Calu3 (cell line): ENCODE measurements around the gene VN1R2. TPM values are rescaled to one million over a fixed set of nuclear protein-coding genes. Genes with fewer than 3 reads are reported as not detected.
"Not testable (repeated sequence)": the region's sequence is repeated elsewhere in the genome, so short reads cannot be mapped to it uniquely, and the experiment has no call there.

Source experiments
- BruUV-seq: library from RNA; stranded (reverse); fragments of 400-500 nt; replicated peaks from 2 replicates; lab custom pipeline; 2021; lab: Mats Ljungman, UMichigan
- CTCF ChIA-PET: fragments of 300-600 bp; sonication (Branson Sonifier 250); formaldehyde crosslinking; loops from one replicate; lab custom pipeline; 2022; ENCODE audit warnings: antibody characterized with exemption; lab: Charles Lee
- DNase-seq: peaks from one replicate; pipeline ENCODE4 v3.0.0; 2022
- H3K27ac Mint-ChIP-seq: one replicate; pipeline ENCODE4 v1.8.0; 2022; ENCODE audit warnings: mixed read lengths; ENCODE audit not compliant: unreplicated experiment
- H3K27me3 Mint-ChIP-seq: one replicate; pipeline ENCODE4 v1.8.0; 2022; ENCODE audit warnings: mixed read lengths; ENCODE audit not compliant: unreplicated experiment
- H3K36me3 Mint-ChIP-seq: one replicate; pipeline ENCODE4 v1.8.0; 2022; ENCODE audit warnings: mild to moderate bottlenecking, moderate library complexity, mixed read lengths; ENCODE audit not compliant: insufficient read depth, unreplicated experiment
- H3K4me1 Mint-ChIP-seq: one replicate; pipeline ENCODE4 v1.8.0; 2022; ENCODE audit warnings: mild to moderate bottlenecking, low read depth, mixed read lengths; ENCODE audit not compliant: unreplicated experiment
- H3K4me3 Mint-ChIP-seq: one replicate; pipeline ENCODE4 v1.8.0; 2022; ENCODE audit warnings: mild to moderate bottlenecking, low read depth, moderate library complexity, mixed read lengths; ENCODE audit not compliant: unreplicated experiment
- H3K9me3 Mint-ChIP-seq: one replicate; pipeline ENCODE4 v1.8.0; 2022; ENCODE audit warnings: low read depth, mixed read lengths; ENCODE audit not compliant: unreplicated experiment
- intact Hi-C: fragments of 100-400 bp; cut with micrococcal nuclease; formaldehyde crosslinking; loops from one replicate; pipeline ENCODE4 v1.10.0; 2022; ENCODE audit not compliant: unreplicated experiment
- total RNA-seq: library from RNA; stranded (reverse); gene quantifications from 2 replicates; pipeline ENCODE4 v1.2.3, GENCODE V29; 2022
- TF ChIP-seq, protein P1 (sequence below): fragments of 200-600 bp; IDR thresholded peaks from one replicate; pipeline ENCODE4 v1.8.0; 2022; ENCODE audit warnings: antibody characterized with exemption; ENCODE audit not compliant: unreplicated experiment

VN1R2 gene
- total RNA-seq, 1 experiment from 2014 or later = not detected

DNA sequence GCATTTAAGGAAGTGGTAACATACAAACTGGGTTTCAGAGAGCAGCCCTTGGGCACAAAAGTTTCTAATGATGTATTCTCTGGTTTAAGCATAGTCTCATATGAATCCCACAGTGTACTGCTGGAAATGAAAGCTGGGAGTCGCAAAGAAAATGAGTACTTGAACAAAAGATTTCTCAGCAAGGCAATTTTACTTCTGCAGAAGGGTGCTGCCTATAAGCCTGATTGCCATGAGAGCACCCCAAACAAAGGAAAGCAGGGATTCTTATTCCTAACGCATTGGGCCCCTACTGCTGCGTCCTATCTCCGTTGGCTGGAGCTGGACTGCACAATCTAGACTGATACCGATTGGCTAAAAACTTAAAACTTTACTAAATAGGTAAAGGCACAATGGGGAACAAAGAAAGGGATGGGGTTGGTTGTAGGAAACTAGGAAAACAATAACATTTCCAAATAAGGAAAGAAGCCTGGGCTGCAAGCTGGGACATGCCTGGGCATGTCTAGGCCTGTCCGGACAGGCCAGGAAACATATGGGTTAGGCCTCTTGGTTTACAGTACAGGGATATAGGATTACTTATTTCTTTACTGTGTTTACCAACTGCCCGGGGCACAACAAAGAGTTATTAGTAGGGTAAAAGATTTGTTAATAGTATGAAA, 36.8 kb downstream of the VN1R2 start:
- BruUV-seq = no TSS peak
- H3K4me3 Mint-ChIP-seq = no peak overlapping the region
- TF ChIP-seq, protein P1, sequence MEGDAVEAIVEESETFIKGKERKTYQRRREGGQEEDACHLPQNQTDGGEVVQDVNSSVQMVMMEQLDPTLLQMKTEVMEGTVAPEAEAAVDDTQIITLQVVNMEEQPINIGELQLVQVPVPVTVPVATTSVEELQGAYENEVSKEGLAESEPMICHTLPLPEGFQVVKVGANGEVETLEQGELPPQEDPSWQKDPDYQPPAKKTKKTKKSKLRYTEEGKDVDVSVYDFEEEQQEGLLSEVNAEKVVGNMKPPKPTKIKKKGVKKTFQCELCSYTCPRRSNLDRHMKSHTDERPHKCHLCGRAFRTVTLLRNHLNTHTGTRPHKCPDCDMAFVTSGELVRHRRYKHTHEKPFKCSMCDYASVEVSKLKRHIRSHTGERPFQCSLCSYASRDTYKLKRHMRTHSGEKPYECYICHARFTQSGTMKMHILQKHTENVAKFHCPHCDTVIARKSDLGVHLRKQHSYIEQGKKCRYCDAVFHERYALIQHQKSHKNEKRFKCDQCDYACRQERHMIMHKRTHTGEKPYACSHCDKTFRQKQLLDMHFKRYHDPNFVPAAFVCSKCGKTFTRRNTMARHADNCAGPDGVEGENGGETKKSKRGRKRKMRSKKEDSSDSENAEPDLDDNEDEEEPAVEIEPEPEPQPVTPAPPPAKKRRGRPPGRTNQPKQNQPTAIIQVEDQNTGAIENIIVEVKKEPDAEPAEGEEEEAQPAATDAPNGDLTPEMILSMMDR = no peak
- no peaks in the 10 kb centered on the region for H3K4me1 Mint-ChIP-seq
- DNase-seq = no peak
- no peaks in the 10 kb centered on the region for H3K27me3 Mint-ChIP-seq
- CTCF ChIA-PET = no interaction called here
- peaks cover 20% of the 10 kb centered on the region for H3K9me3 Mint-ChIP-seq
- intact Hi-C loops = no loop called here
- H3K27ac Mint-ChIP-seq = no peak overlapping the region
- H3K36me3 Mint-ChIP-seq = no peaks in the 10 kb centered on the region

DNA sequence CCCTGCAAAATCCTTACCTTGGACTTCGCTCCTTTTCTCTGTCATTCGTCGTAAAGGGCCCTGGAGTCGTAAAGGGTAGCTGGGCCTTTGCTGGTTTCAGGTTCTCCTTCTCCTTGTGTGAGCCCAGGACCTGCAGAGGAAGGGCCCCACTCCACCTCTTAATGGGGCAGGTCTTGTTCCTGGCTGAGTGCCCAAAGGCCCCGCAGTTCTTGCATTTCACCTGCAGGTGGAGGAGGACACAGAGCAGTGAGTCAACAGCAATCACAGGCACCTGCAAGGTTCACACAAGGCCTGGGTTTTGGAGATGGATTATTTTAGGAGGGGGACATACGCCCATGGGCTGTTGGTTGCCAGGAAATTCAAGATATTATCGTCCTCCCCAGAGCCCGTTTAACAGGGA, 43.2 kb downstream of the VN1R2 start:
- H3K27ac Mint-ChIP-seq, H3K4me3 Mint-ChIP-seq, H3K36me3 Mint-ChIP-seq, BruUV-seq, H3K27me3 Mint-ChIP-seq, CTCF ChIA-PET, intact Hi-C loops, H3K4me1 Mint-ChIP-seq, DNase-seq: not testable (repeated sequence)
- H3K9me3 Mint-ChIP-seq = peaks cover 13% of the 10 kb centered on the region

DNA sequence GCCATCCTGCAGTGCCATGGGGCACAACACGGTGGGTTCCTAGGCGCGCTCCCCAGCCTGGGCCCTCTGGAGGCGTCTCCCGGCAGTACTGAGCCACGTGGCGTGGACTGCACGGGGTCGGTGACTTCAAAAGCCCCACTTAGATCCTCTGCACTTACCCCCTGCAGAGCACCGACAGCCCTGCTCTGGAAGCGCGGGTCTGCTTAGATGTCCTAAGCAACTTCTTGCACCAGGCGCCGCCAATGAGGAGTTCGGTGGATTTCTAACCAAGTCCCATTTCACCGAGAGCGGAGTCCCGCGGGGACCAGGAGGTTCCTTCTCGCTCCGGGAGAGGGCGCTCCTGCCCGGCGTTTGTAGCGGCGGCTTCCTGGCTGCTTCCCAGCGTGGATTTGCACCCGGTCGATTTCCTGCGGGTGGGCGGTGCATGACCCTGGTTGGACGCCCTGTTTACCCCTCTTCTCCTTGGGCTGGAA, 50.3 kb downstream of the VN1R2 start:
- no peak overlapping the region for H3K27ac Mint-ChIP-seq
- H3K9me3 Mint-ChIP-seq = peaks cover 19% of the 10 kb centered on the region
- no peak for DNase-seq
- no peak overlapping the region for H3K4me3 Mint-ChIP-seq
- H3K27me3 Mint-ChIP-seq = no peaks in the 10 kb centered on the region
- H3K36me3 Mint-ChIP-seq = no peaks in the 10 kb centered on the region
- TF ChIP-seq, protein P1 = no peak
- intact Hi-C loops = no loop called here
- no peaks in the 10 kb centered on the region for H3K4me1 Mint-ChIP-seq
- CTCF ChIA-PET = no interaction called here
- BruUV-seq = no TSS peak

Other genes with a start within 250 kb of the VN1R2 start
- gene ERVV-1, start 244.4 kb upstream of the VN1R2 start, total RNA-seq = not detected in 2 replicates
- not detected in 2 replicates for gene ERVV-2, start 213.6 kb upstream of the VN1R2 start, total RNA-seq
- 7.7 and 7.8 TPM in 2 replicates for gene ZNF160, start 154.9 kb upstream of the VN1R2 start, total RNA-seq
- not detected in 2 replicates for gene ZNF415, start 125.4 kb upstream of the VN1R2 start, total RNA-seq
- gene ZNF347, start 99.2 kb upstream of the VN1R2 start, total RNA-seq = not detected in 2 replicates
- gene ZNF665, start 64.9 kb upstream of the VN1R2 start, total RNA-seq = not detected in 2 replicates
- gene ZNF677, start 3.4 kb upstream of the VN1R2 start, total RNA-seq = not detected in 2 replicates
- not detected in 2 replicates for gene VN1R4, start 9.4 kb downstream of the VN1R2 start, total RNA-seq
- gene ZNF845, start 75.5 kb downstream of the VN1R2 start, total RNA-seq = 8.7 and 9.4 TPM in 2 replicates
- gene ZNF525, start 107.4 kb downstream of the VN1R2 start, total RNA-seq = 20.7 and 21.2 TPM in 2 replicates
- 13.1 and 14.8 TPM in 2 replicates for gene ZNF765, start 136.9 kb downstream of the VN1R2 start, total RNA-seq
- 10.6 and 11.4 TPM in 2 replicates for gene ZNF761, start 173.7 kb downstream of the VN1R2 start, total RNA-seq
- not detected in 2 replicates for gene ZNF813, start 209.4 kb downstream of the VN1R2 start, total RNA-seq